GM21825 (cell line): Measurements from ENCODE around the gene GCNT1.
A peak's percentile ranks its signal among the peaks of the same experiment; 100 is the strongest.
"Not testable (repeated sequence)": the region's sequence is repeated elsewhere in the genome, so short reads cannot be mapped to it uniquely, and the experiment has no call there.

Experiments used
- ATAC-seq: cut with Tn5 transposase; IDR thresholded peaks from one replicate; pipeline ENCODE4 v1.9.1; 2021; ENCODE audit warnings: mild to moderate bottlenecking, moderate library complexity; ENCODE audit not compliant: unreplicated experiment

Gene GCNT1

GRCh38 chr9:76441551-76442322 lies 17.2 kb upstream of the GCNT1 start:
- ATAC-seq, result peak; percentile 72

- ATAC-seq, result no peak
Observed at GRCh38 chr9:76443887-76444286, 15.1 kb upstream of the GCNT1 start.

GRCh38 chr9:76444322-76444929 lies 14.6 kb upstream of the GCNT1 start:
- no peak for ATAC-seq

- ATAC-seq, result no peak
Observed at GRCh38 chr9:76445976-76446375, 13.0 kb upstream of the GCNT1 start.

- ATAC-seq, result no peak
Observed at GRCh38 chr9:76448501-76448900, 10.5 kb upstream of the GCNT1 start.

GRCh38 chr9:76451234-76451633 lies 7.7 kb upstream of the GCNT1 start:
- ATAC-seq, result no peak

- ATAC-seq, result no peak
Observed at GRCh38 chr9:76452839-76453238, 6.1 kb upstream of the GCNT1 start.

- no peak for ATAC-seq
Observed at GRCh38 chr9:76453785-76454184, 5.2 kb upstream of the GCNT1 start.

- ATAC-seq, result no peak
Observed at GRCh38 chr9:76454311-76454710, 4.7 kb upstream of the GCNT1 start.

GRCh38 chr9:76456202-76456926 lies 2.6 kb upstream of the GCNT1 start:
- no peak for ATAC-seq

GRCh38 chr9:76459694-76460635 lies 983 bp downstream of the GCNT1 start:
- ATAC-seq, result no peak

GRCh38 chr9:76462126-76462525 lies 3.1 kb downstream of the GCNT1 start:
- ATAC-seq, result no peak

GRCh38 chr9:76463211-76463610 lies 4.2 kb downstream of the GCNT1 start:
- peak; percentile 53 for ATAC-seq

GRCh38 chr9:76464706-76465105 lies 5.7 kb downstream of the GCNT1 start:
- no peak for ATAC-seq

- no peak for ATAC-seq
Observed at GRCh38 chr9:76465442-76466298, 6.7 kb downstream of the GCNT1 start.

- ATAC-seq, result no peak
Observed at GRCh38 chr9:76466299-76466605, 7.3 kb downstream of the GCNT1 start.

- ATAC-seq, result no peak
Observed at GRCh38 chr9:76474419-76474818, 15.4 kb downstream of the GCNT1 start.

GRCh38 chr9:76475686-76476085 lies 16.7 kb downstream of the GCNT1 start:
- ATAC-seq, result no peak

GRCh38 chr9:76477818-76478217 lies 18.8 kb downstream of the GCNT1 start:
- not testable (repeated sequence) for ATAC-seq

- ATAC-seq, result no peak
Observed at GRCh38 chr9:76478226-76478625, 19.2 kb downstream of the GCNT1 start.
